OCI-LY1 (cell line): Measurements from ENCODE around the gene PFN4.

Experiments used
- H2AFZ ChIP-seq: fragments of 200-600 bp; sonication (generic), shearing (Covaris generic); 2 replicates; pipeline ENCODE4 v1.6.0; 2014; ENCODE audit warnings: antibody characterized with exemption, mild to moderate bottlenecking, low read length
- H3F3A ChIP-seq: fragments of 200-600 bp; sonication (generic), shearing (Covaris generic); 2 replicates; pipeline ENCODE4 v1.6.0; 2014; ENCODE audit warnings: mild to moderate bottlenecking, antibody characterized with exemption, low read length, moderate library complexity; ENCODE audit not compliant: insufficient read depth
- H3K27ac ChIP-seq: fragments of 200-600 bp; sonication (generic); 2 replicates; pipeline ENCODE4 v1.5.1; 2014; ENCODE audit warnings: low read length, mixed run types, mild to moderate bottlenecking, low read depth; ENCODE audit not compliant: poor library complexity, severe bottlenecking
- H3K27me3 ChIP-seq: fragments of 200-600 bp; sonication (generic); 2 replicates; pipeline ENCODE4 v1.6.0; 2014; ENCODE audit warnings: antibody characterized with exemption, mild to moderate bottlenecking, low read length, moderate library complexity; ENCODE audit not compliant: insufficient read depth
- H3K36me3 ChIP-seq: fragments of 200-600 bp; sonication (generic); 2 replicates; pipeline ENCODE4 v1.6.1; 2014; ENCODE audit warnings: mild to moderate bottlenecking, antibody characterized with exemption, low read length, moderate library complexity, mixed read lengths; ENCODE audit not compliant: insufficient read depth
- H3K4me1 ChIP-seq: fragments of 200-600 bp; sonication (generic); 2 replicates; pipeline ENCODE4 v1.5.1; 2014; ENCODE audit warnings: mild to moderate bottlenecking, low read length, moderate library complexity; ENCODE audit not compliant: insufficient read depth, severe bottlenecking
- H3K4me2 ChIP-seq: fragments of 200-600 bp; sonication (generic), shearing (Covaris generic); 2 replicates; pipeline ENCODE4 v1.6.1; 2014; ENCODE audit warnings: low read length
- H3K4me3 ChIP-seq: fragments of 200-600 bp; sonication (generic); 2 replicates; pipeline ENCODE4 v1.5.1; 2014; ENCODE audit warnings: low read length, low read depth, mild to moderate bottlenecking, mixed read lengths; ENCODE audit not compliant: poor library complexity, severe bottlenecking
- H3K79me2 ChIP-seq: fragments of 200-600 bp; shearing (Covaris generic); 2 replicates; pipeline ENCODE4 v1.6.1; 2016; ENCODE audit warnings: mixed run types, low read length, mixed read lengths; ENCODE audit not compliant: insufficient read depth
- H3K9ac ChIP-seq: fragments of 200-600 bp; sonication (generic), shearing (Covaris generic); 2 replicates; pipeline ENCODE4 v1.6.1; 2014; ENCODE audit warnings: mild to moderate bottlenecking, low read length, mixed read lengths
- H3K9me2 ChIP-seq: fragments of 200-600 bp; sonication (generic), shearing (Covaris generic); 2 replicates; pipeline ENCODE4 v1.6.1; 2014; ENCODE audit warnings: low read depth, mild to moderate bottlenecking, low read length, mixed read lengths
- H3K9me3 ChIP-seq: fragments of 200-600 bp; shearing (Covaris generic); 2 replicates; pipeline ENCODE4 v1.6.1; 2014; ENCODE audit warnings: low read length, mixed read lengths
- H4K20me1 ChIP-seq: fragments of 200-600 bp; sonication (generic), shearing (Covaris generic); 2 replicates; pipeline ENCODE4 v1.6.0; 2016; ENCODE audit warnings: mild to moderate bottlenecking, low read length; ENCODE audit not compliant: insufficient read depth
- CTCF ChIP-seq: fragments of 200-600 bp; sonication (generic), shearing (Covaris generic); IDR thresholded peaks from 2 replicates; pipeline ENCODE4 v1.5.1; 2017; ENCODE audit warnings: mild to moderate bottlenecking, antibody characterized with exemption, low read length, moderate library complexity, mixed read lengths
- EZH2 ChIP-seq: fragments of 200-600 bp; sonication (generic), shearing (Covaris generic); IDR thresholded peaks from 2 replicates; pipeline ENCODE4 v1.8.0; 2017; ENCODE audit warnings: borderline replicate concordance, mixed run types, mild to moderate bottlenecking, antibody characterized with exemption, low read length, moderate library complexity, mixed read lengths

Gene PFN4

GRCh38 chr2:24132543-24132942, 9.4 kb upstream of the PFN4 start:
- H3K4me2 ChIP-seq = no peak overlapping the region
- no peaks in the 10 kb centered on the region for H3K9me2 ChIP-seq
- no peaks in the 10 kb centered on the region for H4K20me1 ChIP-seq
- H3K36me3 ChIP-seq = no peaks in the 10 kb centered on the region
- H3K27ac ChIP-seq = no peak overlapping the region
- no peak overlapping the region for H2AFZ ChIP-seq
- TF ChIP-seq CTCF (no peak), EZH2 (no peak)
- no peaks in the 10 kb centered on the region for H3K79me2 ChIP-seq
- no peaks in the 10 kb centered on the region for H3F3A ChIP-seq
- no peak overlapping the region for H3K4me3 ChIP-seq
- H3K27me3 ChIP-seq = no peaks in the 10 kb centered on the region
- H3K9me3 ChIP-seq = peaks cover 4% of the 10 kb centered on the region; the same call in 1 of the 2 replicates
- no peaks in the 10 kb centered on the region for H3K4me1 ChIP-seq
- no peak overlapping the region for H3K9ac ChIP-seq

- Histone ChIP-seq H3F3A (0 out of 2 replicates have a peak, but pooled peaks cover 5% of the 10 kb centered on the region), H3K79me2 (peaks cover 7% of the 10 kb centered on the region; the same call in 1 of the 2 replicates), H3K9ac (no peak overlapping the region), H3K4me2 (no peak overlapping the region), H3K9me2 (no peaks in the 10 kb centered on the region), H4K20me1 (no peaks in the 10 kb centered on the region), H2AFZ (no peak overlapping the region), H3K4me1 (peaks cover 22% of the 10 kb centered on the region), H3K9me3 (no peaks in the 10 kb centered on the region), H3K36me3 (no peaks in the 10 kb centered on the region), H3K4me3 (no peak overlapping the region), H3K27me3 (no peaks in the 10 kb centered on the region), H3K27ac (no peak overlapping the region)
- no peak for TF ChIP-seq CTCF
- TF ChIP-seq EZH2 = no peak
These were observed 2.8 kb upstream of the PFN4 start for GRCh38 chr2:24125956-24126355.

GRCh38 chr2:24123922-24124580, 917 bp upstream of the PFN4 start:
- H3K27me3 ChIP-seq = no peaks in the 10 kb centered on the region
- H3K9ac ChIP-seq = peak overlapping the region; percentile 90
- H3K36me3 ChIP-seq = no peaks in the 10 kb centered on the region
- H2AFZ ChIP-seq = no peak overlapping the region
- peak overlapping the region; percentile 77 for H3K4me3 ChIP-seq
- peaks cover 22% of the 10 kb centered on the region for H3K4me1 ChIP-seq
- no peaks in the 10 kb centered on the region for H3K9me2 ChIP-seq
- TF ChIP-seq EZH2 (no peak), CTCF (no peak)
- H3K9me3 ChIP-seq = no peaks in the 10 kb centered on the region
- H3F3A ChIP-seq = 0 out of 2 replicates have a peak, but pooled peaks cover 5% of the 10 kb centered on the region
- H4K20me1 ChIP-seq = no peaks in the 10 kb centered on the region
- H3K27ac ChIP-seq = peak overlapping the region; percentile 69
- peak overlapping the region; percentile 97 for H3K4me2 ChIP-seq
- H3K79me2 ChIP-seq = peaks cover 7% of the 10 kb centered on the region; the same call in 1 of the 2 replicates
